HUES6 (cell line): ENCODE results near the gene DEFB121.
"Not testable (repeated sequence)": the region's sequence is repeated elsewhere in the genome, so short reads cannot be mapped to it uniquely, and the experiment has no call there.

ENCODE experiments used
- H3K27ac ChIP-seq: 2 replicates; pipeline ENCODE4 v1.7.0; 2013; ENCODE audit warnings: low read depth, mild to moderate bottlenecking, low read length, inconsistent platforms
- H3K27me3 ChIP-seq: 2 replicates; pipeline ENCODE4 v1.6.1; 2013; ENCODE audit warnings: low read length; ENCODE audit not compliant: control insufficient read depth, insufficient read depth
- H3K36me3 ChIP-seq: 2 replicates; pipeline ENCODE4 v1.6.1; 2013; ENCODE audit warnings: low read length; ENCODE audit not compliant: control insufficient read depth, insufficient read depth
- H3K4me1 ChIP-seq: 2 replicates; pipeline ENCODE4 v1.6.1; 2013; ENCODE audit warnings: low read length; ENCODE audit not compliant: control insufficient read depth, insufficient read depth
- H3K4me3 ChIP-seq: 2 replicates; pipeline ENCODE4 v1.5.1; 2013; ENCODE audit warnings: low read depth, low read length
- H3K9ac ChIP-seq: one replicate; pipeline ENCODE4 v1.6.1; 2013; ENCODE audit warnings: mild to moderate bottlenecking, low read length
- H3K9me3 ChIP-seq: 2 replicates; pipeline ENCODE4 v1.6.1; 2013; ENCODE audit warnings: low read depth, low read length; ENCODE audit not compliant: control insufficient read depth, insufficient read depth

The DEFB121 gene

GRCh38 chr20:31418307-31418706 is 12.3 kb upstream of the DEFB121 start:
- Histone ChIP-seq H3K9ac (no peak overlapping the region), H3K9me3 (peaks cover 51% of the 10 kb centered on the region; the same call in 1 of the 2 replicates), H3K36me3 (no peaks in the 10 kb centered on the region)

GRCh38 chr20:31415653-31416052 is 9.6 kb upstream of the DEFB121 start:
- no peak overlapping the region for H3K4me3 ChIP-seq
- H3K27me3 ChIP-seq: peaks cover 6% of the 10 kb centered on the region; the same call in 1 of the 2 replicates
- H3K27ac ChIP-seq: no peak overlapping the region
- no peak overlapping the region for H3K9ac ChIP-seq
- H3K9me3 ChIP-seq: peaks cover 60% of the 10 kb centered on the region; the same call in 1 of the 2 replicates
- no peaks in the 10 kb centered on the region for H3K36me3 ChIP-seq
- H3K4me1 ChIP-seq: no peaks in the 10 kb centered on the region

More at GRCh38 chr20:31418307-31418706, 12.3 kb upstream of the DEFB121 start:
- H3K27ac ChIP-seq: no peak overlapping the region
- no peaks in the 10 kb centered on the region; the same call in 1 of the 2 replicates for H3K27me3 ChIP-seq
- no peaks in the 10 kb centered on the region for H3K4me1 ChIP-seq
- no peak overlapping the region for H3K4me3 ChIP-seq

- Histone ChIP-seq H3K4me1 (no peaks in the 10 kb centered on the region), H3K9ac (no peak overlapping the region), H3K36me3 (no peaks in the 10 kb centered on the region), H3K27me3 (peaks cover 6% of the 10 kb centered on the region; the same call in 1 of the 2 replicates), H3K27ac (no peak overlapping the region), H3K9me3 (peaks cover 57% of the 10 kb centered on the region; the same call in 1 of the 2 replicates), H3K4me3 (no peak overlapping the region)
These were observed 8.4 kb upstream of the DEFB121 start for GRCh38 chr20:31414381-31414780.

- no peak overlapping the region for H3K9ac ChIP-seq
- peaks cover 62% of the 10 kb centered on the region; the same call in 1 of the 2 replicates for H3K9me3 ChIP-seq
- H3K36me3 ChIP-seq: no peaks in the 10 kb centered on the region
- H3K4me3 ChIP-seq: no peak overlapping the region
- peaks cover 6% of the 10 kb centered on the region; the same call in 1 of the 2 replicates for H3K27me3 ChIP-seq
- H3K27ac ChIP-seq: no peak overlapping the region
- H3K4me1 ChIP-seq: no peaks in the 10 kb centered on the region
These were observed 4.0 kb upstream of the DEFB121 start for GRCh38 chr20:31410011-31410410.

GRCh38 chr20:31403886-31404285 is 2.1 kb downstream of the DEFB121 start:
- H3K36me3 ChIP-seq: no peaks in the 10 kb centered on the region
- peaks cover 11% of the 10 kb centered on the region; the same call in 1 of the 2 replicates for H3K27me3 ChIP-seq
- no peaks in the 10 kb centered on the region for H3K4me1 ChIP-seq
- no peak overlapping the region for H3K27ac ChIP-seq
- H3K9ac ChIP-seq: no peak overlapping the region
- peaks cover 67% of the 10 kb centered on the region; the same call in 1 of the 2 replicates for H3K9me3 ChIP-seq
- no peak overlapping the region for H3K4me3 ChIP-seq

- Histone ChIP-seq H3K9me3 (peaks cover 60% of the 10 kb centered on the region; the same call in 1 of the 2 replicates), H3K27ac (no peak overlapping the region), H3K36me3 (no peaks in the 10 kb centered on the region), H3K4me1 (no peaks in the 10 kb centered on the region), H3K27me3 (peaks cover 15% of the 10 kb centered on the region; the same call in 1 of the 2 replicates), H3K9ac (no peak overlapping the region), H3K4me3 (no peak overlapping the region)
These were observed 11.1 kb downstream of the DEFB121 start for GRCh38 chr20:31394900-31395299.

- H3K9me3 ChIP-seq: peaks cover 65% of the 10 kb centered on the region; the same call in 1 of the 2 replicates
- H3K36me3 ChIP-seq: no peaks in the 10 kb centered on the region
- no peaks in the 10 kb centered on the region for H3K4me1 ChIP-seq
- no peak overlapping the region for H3K27ac ChIP-seq
- no peak overlapping the region for H3K9ac ChIP-seq
- peaks cover 20% of the 10 kb centered on the region; the same call in 1 of the 2 replicates for H3K27me3 ChIP-seq
- H3K4me3 ChIP-seq: no peak overlapping the region
These were observed 13.2 kb downstream of the DEFB121 start for GRCh38 chr20:31392836-31393235.

- Histone ChIP-seq H3K36me3 (no peaks in the 10 kb centered on the region), H3K27me3 (peaks cover 17% of the 10 kb centered on the region; the same call in 1 of the 2 replicates), H3K27ac (no peak within 1 kb of the TSS), H3K4me3 (no peak within 1 kb of the TSS), H3K4me1 (no peaks in the 10 kb centered on the region), H3K9me3 (peaks cover 67% of the 10 kb centered on the region; the same call in 1 of the 2 replicates), H3K9ac (no peak within 1 kb of the TSS)
These were observed 15.5 kb downstream of the DEFB121 start, which contains the start of gene DEFB119 for GRCh38 chr20:31390490-31390889. Gene DEFB119, minus strand, starts transcription at chr20:31390590. Its CDS starts 107 bp downstream, at chr20:31390483.

- no peak overlapping the region for H3K27ac ChIP-seq
- H3K27me3 ChIP-seq: peaks cover 15% of the 10 kb centered on the region; the same call in 1 of the 2 replicates
- no peaks in the 10 kb centered on the region for H3K36me3 ChIP-seq
- no peaks in the 10 kb centered on the region for H3K4me1 ChIP-seq
- H3K4me3 ChIP-seq: no peak overlapping the region
- H3K9me3 ChIP-seq: peaks cover 54% of the 10 kb centered on the region; the same call in 1 of the 2 replicates
- H3K9ac ChIP-seq: no peak overlapping the region
These were observed 31.7 kb downstream of the DEFB121 start for GRCh38 chr20:31374346-31374745.

- Histone ChIP-seq H3K9ac (no peak within 1 kb of the TSS), H3K27me3 (peaks cover 14% of the 10 kb centered on the region; the same call in 1 of the 2 replicates), H3K4me3 (no peak within 1 kb of the TSS), H3K36me3 (no peaks in the 10 kb centered on the region), H3K9me3 (peaks cover 69% of the 10 kb centered on the region; the same call in 1 of the 2 replicates), H3K27ac (no peak within 1 kb of the TSS), H3K4me1 (no peaks in the 10 kb centered on the region)
These were observed 37.7 kb downstream of the DEFB121 start, which contains the start of gene DEFB118 for GRCh38 chr20:31368301-31368700. Gene DEFB118, plus strand, starts transcription at chr20:31368601. Its CDS starts 50 bp downstream, at chr20:31368651.

- peaks cover 62% of the 10 kb centered on the region; the same call in 1 of the 2 replicates for H3K9me3 ChIP-seq
- H3K4me1 ChIP-seq, H3K4me3 ChIP-seq, H3K9ac ChIP-seq, H3K36me3 ChIP-seq, H3K27me3 ChIP-seq, H3K27ac ChIP-seq: not testable (repeated sequence)
These were observed 41.7 kb downstream of the DEFB121 start for GRCh38 chr20:31364272-31364671.
